PC-3 (cell line): Measurements from ENCODE around the gene ZC3H6. TPM values are rescaled to one million over a fixed set of nuclear protein-coding genes. Genes with fewer than 3 reads are reported as not detected.

Experiments used
- ATAC-seq: fragments of 200-7000 bp; cut with Tn5 transposase; 2 replicates; pipeline ENCODE4 v1.9.1; 2020; ENCODE audit warnings: mild to moderate bottlenecking, moderate library complexity
- BruUV-seq: library from RNA; stranded (reverse); fragments of 400-500 nt; replicated peaks from 2 replicates; lab custom pipeline; 2021; lab: Mats Ljungman, UMichigan
- CTCF ChIA-PET: fragments of 300-600 bp; sonication (Branson Sonifier 250); formaldehyde crosslinking; loops from one replicate; lab custom pipeline; 2022; ENCODE audit warnings: antibody characterized with exemption; lab: Charles Lee
- POLR2A ChIA-PET: fragments of 300-600 bp; sonication (Branson Sonifier 250); formaldehyde crosslinking; loops from one replicate; lab custom pipeline; 2022; ENCODE audit warnings: antibody characterized with exemption; ENCODE audit not compliant: unreplicated experiment; lab: Charles Lee
- DNase-seq: peaks from one replicate; pipeline ENCODE4 v3.0.0-alpha.2; 2015
- H2AFZ ChIP-seq: fragments of 300-600 bp; sonication (generic); 2 replicates; pipeline ENCODE4 v1.6.0; 2016; ENCODE audit warnings: antibody characterized with exemption, low read length
- H3F3A ChIP-seq: fragments of 300-600 bp; sonication (generic); one replicate; pipeline ENCODE4 v1.6.0; 2017; ENCODE audit warnings: antibody characterized with exemption, low read length, control low read depth, mild to moderate bottlenecking; ENCODE audit not compliant: unreplicated experiment
- H3K27ac ChIP-seq: fragments of 300-600 bp; sonication (generic); 2 replicates; pipeline ENCODE4 v1.5.1; 2016; ENCODE audit warnings: mild to moderate bottlenecking, low read length
- H3K27me3 ChIP-seq: fragments of 300-600 bp; sonication (generic); 2 replicates; pipeline ENCODE4 v1.6.1; 2016; ENCODE audit warnings: low read length, mixed read lengths
- H3K36me3 ChIP-seq: fragments of 300-600 bp; sonication (generic); 2 replicates; pipeline ENCODE4 v1.6.1; 2016; ENCODE audit warnings: low read depth, mixed run types, low read length, mixed read lengths
- H3K4me1 ChIP-seq: fragments of 300-600 bp; sonication (generic); 2 replicates; pipeline ENCODE4 v1.5.1; 2016; ENCODE audit warnings: low read length; ENCODE audit not compliant: insufficient read depth
- H3K4me2 ChIP-seq: fragments of 300-600 bp; sonication (generic); 2 replicates; pipeline ENCODE4 v1.6.0; 2016; ENCODE audit warnings: low read length
- H3K4me3 ChIP-seq: fragments of 300-600 bp; sonication (generic); 2 replicates; pipeline ENCODE4 v1.5.1; 2016; ENCODE audit warnings: mild to moderate bottlenecking, low read length, mixed read lengths
- H3K79me2 ChIP-seq: fragments of 300-600 bp; sonication (generic); 2 replicates; pipeline ENCODE4 v1.6.1; 2017; ENCODE audit warnings: low read length, mixed read lengths
- H3K9ac ChIP-seq: fragments of 300-600 bp; sonication (generic); 2 replicates; pipeline ENCODE4 v1.6.0; 2016; ENCODE audit warnings: mild to moderate bottlenecking, low read length
- H3K9me2 ChIP-seq: fragments of 300-600 bp; sonication (generic); replicated peaks from 2 replicates; pipeline ENCODE4 v1.6.1; 2016; ENCODE audit warnings: mixed run types, low read length, mixed read lengths
- H3K9me3 ChIP-seq: fragments of 300-600 bp; sonication (generic); 2 replicates; pipeline ENCODE4 v1.6.1; 2016; ENCODE audit warnings: low read length, mixed read lengths
- H4K20me1 ChIP-seq: fragments of 300-600 bp; sonication (generic); 2 replicates; pipeline ENCODE4 v1.6.1; 2016; ENCODE audit warnings: low read length, mixed read lengths
- CTCF ChIP-seq: fragments of 300-600 bp; sonication (generic); conservative IDR thresholded peaks from 2 replicates; pipeline ENCODE4 v1.5.1; 2017; ENCODE audit warnings: antibody characterized with exemption, low read depth, mild to moderate bottlenecking, low read length
- EZH2 ChIP-seq: fragments of 300-600 bp; sonication (generic); IDR thresholded peaks from one replicate; pipeline ENCODE4 v1.6.1; 2017; ENCODE audit warnings: antibody characterized with exemption, mild to moderate bottlenecking, low read length; ENCODE audit not compliant: unreplicated experiment
- EZH2phosphoT487 ChIP-seq: fragments of 300-600 bp; sonication (generic); IDR thresholded peaks from 2 replicates; pipeline ENCODE4 v1.6.1; 2018; ENCODE audit warnings: mild to moderate bottlenecking, antibody characterized with exemption, low read length, borderline replicate concordance
- intact Hi-C: fragments of 100-400 bp; cut with micrococcal nuclease; formaldehyde crosslinking; loops from 2 replicates; pipeline ENCODE4 v1.9.0; 2023
- total RNA-seq: library from RNA; depleted of rRNA; stranded (reverse); fragments of >200 nt; gene quantifications from 2 replicates; pipeline ENCODE4 v1.2.3, GENCODE V29; 2014

The ZC3H6 gene
- total RNA-seq, 1 experiment from 2014 or later, result 1.3 TPM

GRCh38 chr2:112342067-112342550, 66.7 kb downstream of the ZC3H6 start:
- no peak overlapping the region for H3K9ac ChIP-seq
- no peak overlapping the region for H2AFZ ChIP-seq
- H3K4me1 ChIP-seq, result no peaks in the 10 kb centered on the region
- H3K36me3 ChIP-seq, result no peaks in the 10 kb centered on the region
- H3K27me3 ChIP-seq, result no peaks in the 10 kb centered on the region
- ChIA-PET POLR2A (no interaction called here), CTCF (no interaction called here)
- H3K27ac ChIP-seq, result no peak overlapping the region
- no TSS peak for BruUV-seq
- intact Hi-C loops, result no loop called here
- TF ChIP-seq EZH2 (no peak), CTCF (no peak), EZH2phosphoT487 (no peak)
- H4K20me1 ChIP-seq, result no peaks in the 10 kb centered on the region
- no peak overlapping the region for H3K4me2 ChIP-seq
- no peaks in the 10 kb centered on the region for H3K9me3 ChIP-seq
- no peaks in the 10 kb centered on the region for H3K79me2 ChIP-seq
- no peaks in the 10 kb centered on the region for H3F3A ChIP-seq
- no peak overlapping the region for H3K4me3 ChIP-seq
- DNase-seq (peak; percentile 22), ATAC-seq (no peak)
- H3K9me2 ChIP-seq, result no peaks in the 10 kb centered on the region

GRCh38 chr2:112343827-112344585, 68.6 kb downstream of the ZC3H6 start:
- Histone ChIP-seq H3K27me3 (no peaks in the 10 kb centered on the region), H3K9me3 (no peaks in the 10 kb centered on the region), H4K20me1 (no peaks in the 10 kb centered on the region), H2AFZ (no peak overlapping the region), H3F3A (no peaks in the 10 kb centered on the region), H3K4me1 (no peaks in the 10 kb centered on the region), H3K27ac (no peak overlapping the region), H3K79me2 (no peaks in the 10 kb centered on the region), H3K36me3 (no peaks in the 10 kb centered on the region), H3K9me2 (no peaks in the 10 kb centered on the region), H3K4me3 (no peak overlapping the region), H3K9ac (no peak overlapping the region), H3K4me2 (no peak overlapping the region)
- no peak for ATAC-seq
- TF ChIP-seq EZH2phosphoT487 (no peak), EZH2 (no peak), CTCF (no peak)
- ChIA-PET CTCF (interaction anchor here (0.5 kb wide), 1 partner anchor 48 kb away, joined by 3 read pairs; no protein-coding TSS in a partner anchor), POLR2A (interaction anchor here (0.6 kb wide), 1 partner anchor 36 kb away, joined by 3 read pairs; no protein-coding TSS in a partner anchor)
- intact Hi-C loops, result no loop called here
- no TSS peak for BruUV-seq
- DNase-seq, result no peak
